OCI-LY1 (cell line): ENCODE data around the gene MSMP.

ENCODE experiments used
- H2AFZ ChIP-seq: fragments of 200-600 bp; sonication (generic), shearing (Covaris generic); 2 replicates; pipeline ENCODE4 v1.6.0; 2014; ENCODE audit warnings: antibody characterized with exemption, mild to moderate bottlenecking, low read length
- H3F3A ChIP-seq: fragments of 200-600 bp; sonication (generic), shearing (Covaris generic); 2 replicates; pipeline ENCODE4 v1.6.0; 2014; ENCODE audit warnings: mild to moderate bottlenecking, antibody characterized with exemption, low read length, moderate library complexity; ENCODE audit not compliant: insufficient read depth
- H3K27ac ChIP-seq: fragments of 200-600 bp; sonication (generic); 2 replicates; pipeline ENCODE4 v1.5.1; 2014; ENCODE audit warnings: low read length, mixed run types, mild to moderate bottlenecking, low read depth; ENCODE audit not compliant: poor library complexity, severe bottlenecking
- H3K27me3 ChIP-seq: fragments of 200-600 bp; sonication (generic); 2 replicates; pipeline ENCODE4 v1.6.0; 2014; ENCODE audit warnings: antibody characterized with exemption, mild to moderate bottlenecking, low read length, moderate library complexity; ENCODE audit not compliant: insufficient read depth
- H3K36me3 ChIP-seq: fragments of 200-600 bp; sonication (generic); 2 replicates; pipeline ENCODE4 v1.6.1; 2014; ENCODE audit warnings: mild to moderate bottlenecking, antibody characterized with exemption, low read length, moderate library complexity, mixed read lengths; ENCODE audit not compliant: insufficient read depth
- H3K4me1 ChIP-seq: fragments of 200-600 bp; sonication (generic); 2 replicates; pipeline ENCODE4 v1.5.1; 2014; ENCODE audit warnings: mild to moderate bottlenecking, low read length, moderate library complexity; ENCODE audit not compliant: insufficient read depth, severe bottlenecking
- H3K4me2 ChIP-seq: fragments of 200-600 bp; sonication (generic), shearing (Covaris generic); 2 replicates; pipeline ENCODE4 v1.6.1; 2014; ENCODE audit warnings: low read length
- H3K4me3 ChIP-seq: fragments of 200-600 bp; sonication (generic); 2 replicates; pipeline ENCODE4 v1.5.1; 2014; ENCODE audit warnings: low read length, low read depth, mild to moderate bottlenecking, mixed read lengths; ENCODE audit not compliant: poor library complexity, severe bottlenecking
- H3K79me2 ChIP-seq: fragments of 200-600 bp; shearing (Covaris generic); 2 replicates; pipeline ENCODE4 v1.6.1; 2016; ENCODE audit warnings: mixed run types, low read length, mixed read lengths; ENCODE audit not compliant: insufficient read depth
- H3K9ac ChIP-seq: fragments of 200-600 bp; sonication (generic), shearing (Covaris generic); 2 replicates; pipeline ENCODE4 v1.6.1; 2014; ENCODE audit warnings: mild to moderate bottlenecking, low read length, mixed read lengths
- H3K9me2 ChIP-seq: fragments of 200-600 bp; sonication (generic), shearing (Covaris generic); 2 replicates; pipeline ENCODE4 v1.6.1; 2014; ENCODE audit warnings: low read depth, mild to moderate bottlenecking, low read length, mixed read lengths
- H3K9me3 ChIP-seq: fragments of 200-600 bp; shearing (Covaris generic); 2 replicates; pipeline ENCODE4 v1.6.1; 2014; ENCODE audit warnings: low read length, mixed read lengths
- H4K20me1 ChIP-seq: fragments of 200-600 bp; sonication (generic), shearing (Covaris generic); 2 replicates; pipeline ENCODE4 v1.6.0; 2016; ENCODE audit warnings: mild to moderate bottlenecking, low read length; ENCODE audit not compliant: insufficient read depth
- CTCF ChIP-seq: fragments of 200-600 bp; sonication (generic), shearing (Covaris generic); IDR thresholded peaks from 2 replicates; pipeline ENCODE4 v1.5.1; 2017; ENCODE audit warnings: mild to moderate bottlenecking, antibody characterized with exemption, low read length, moderate library complexity, mixed read lengths
- EZH2 ChIP-seq: fragments of 200-600 bp; sonication (generic), shearing (Covaris generic); IDR thresholded peaks from 2 replicates; pipeline ENCODE4 v1.8.0; 2017; ENCODE audit warnings: borderline replicate concordance, mixed run types, mild to moderate bottlenecking, antibody characterized with exemption, low read length, moderate library complexity, mixed read lengths

Gene MSMP

DNA sequence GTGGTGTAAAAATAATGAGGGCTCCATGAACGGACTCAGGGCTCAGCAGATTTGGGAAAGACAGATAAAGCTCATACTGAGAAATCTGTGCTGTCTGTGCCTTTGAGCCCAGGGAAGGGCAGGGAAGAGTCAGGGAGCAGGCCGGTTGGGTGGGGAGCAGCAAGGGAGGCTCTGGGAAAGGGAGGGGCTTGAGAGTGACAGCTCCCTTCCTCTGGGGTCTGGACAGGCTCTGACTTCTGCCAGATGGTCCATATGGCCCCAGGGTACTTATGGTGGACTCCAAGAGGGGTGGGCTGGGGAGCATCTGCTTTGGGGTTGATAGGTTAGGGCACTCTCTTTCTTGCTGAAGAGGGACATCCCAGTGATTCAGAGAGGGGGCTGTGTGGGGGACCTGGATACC lies 39.4 kb upstream of the MSMP start:
- H3K4me1 ChIP-seq, result no peaks in the 10 kb centered on the region
- no peaks in the 10 kb centered on the region for H3K27me3 ChIP-seq
- no peak overlapping the region for H3K9ac ChIP-seq

DNA sequence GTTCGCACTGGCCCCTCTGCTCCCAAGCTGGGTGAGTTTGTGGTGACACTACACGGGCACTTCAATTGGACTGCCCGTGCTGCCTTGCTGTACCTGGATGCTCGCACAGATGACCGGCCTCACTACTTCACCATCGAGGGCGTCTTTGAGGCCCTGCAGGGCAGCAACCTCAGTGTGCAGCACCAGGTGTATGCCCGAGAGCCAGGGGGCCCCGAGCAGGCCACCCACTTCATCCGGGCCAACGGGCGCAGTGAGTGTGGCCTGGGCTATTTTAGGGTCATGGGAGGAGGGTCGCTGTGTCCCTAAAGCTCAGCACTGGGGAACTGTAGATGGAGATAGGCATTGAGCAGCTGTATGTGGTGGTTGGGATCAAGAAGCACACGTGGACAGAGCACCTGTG lies 38.8 kb upstream of the MSMP start:
- H3K9me3 ChIP-seq, result no peaks in the 10 kb centered on the region
- H2AFZ ChIP-seq, result no peak overlapping the region
- H3K9me2 ChIP-seq, result no peaks in the 10 kb centered on the region
- H3K27me3 ChIP-seq, result no peaks in the 10 kb centered on the region
- TF ChIP-seq CTCF (no peak), EZH2 (no peak)
- no peaks in the 10 kb centered on the region for H4K20me1 ChIP-seq
- no peaks in the 10 kb centered on the region for H3K79me2 ChIP-seq
- H3K36me3 ChIP-seq, result peaks cover 4% of the 10 kb centered on the region; the same call in 1 of the 2 replicates
- no peak overlapping the region for H3K4me2 ChIP-seq
- H3F3A ChIP-seq, result no peaks in the 10 kb centered on the region
- H3K4me3 ChIP-seq, result no peak overlapping the region
- H3K27ac ChIP-seq, result no peak overlapping the region
- no peak overlapping the region for H3K9ac ChIP-seq
- H3K4me1 ChIP-seq, result no peaks in the 10 kb centered on the region

More for the DNA sequence above, 39.4 kb upstream of the MSMP start:
- no peak overlapping the region for H2AFZ ChIP-seq
- no peaks in the 10 kb centered on the region for H3K9me3 ChIP-seq
- H3K79me2 ChIP-seq, result no peaks in the 10 kb centered on the region
- H3K4me2 ChIP-seq, result no peak overlapping the region
- H4K20me1 ChIP-seq, result no peaks in the 10 kb centered on the region
- TF ChIP-seq CTCF (no peak), EZH2 (no peak)
- H3K4me3 ChIP-seq, result no peak overlapping the region
- no peaks in the 10 kb centered on the region for H3K9me2 ChIP-seq
- peaks cover 4% of the 10 kb centered on the region; the same call in 1 of the 2 replicates for H3K36me3 ChIP-seq
- no peaks in the 10 kb centered on the region for H3F3A ChIP-seq
- no peak overlapping the region for H3K27ac ChIP-seq

DNA sequence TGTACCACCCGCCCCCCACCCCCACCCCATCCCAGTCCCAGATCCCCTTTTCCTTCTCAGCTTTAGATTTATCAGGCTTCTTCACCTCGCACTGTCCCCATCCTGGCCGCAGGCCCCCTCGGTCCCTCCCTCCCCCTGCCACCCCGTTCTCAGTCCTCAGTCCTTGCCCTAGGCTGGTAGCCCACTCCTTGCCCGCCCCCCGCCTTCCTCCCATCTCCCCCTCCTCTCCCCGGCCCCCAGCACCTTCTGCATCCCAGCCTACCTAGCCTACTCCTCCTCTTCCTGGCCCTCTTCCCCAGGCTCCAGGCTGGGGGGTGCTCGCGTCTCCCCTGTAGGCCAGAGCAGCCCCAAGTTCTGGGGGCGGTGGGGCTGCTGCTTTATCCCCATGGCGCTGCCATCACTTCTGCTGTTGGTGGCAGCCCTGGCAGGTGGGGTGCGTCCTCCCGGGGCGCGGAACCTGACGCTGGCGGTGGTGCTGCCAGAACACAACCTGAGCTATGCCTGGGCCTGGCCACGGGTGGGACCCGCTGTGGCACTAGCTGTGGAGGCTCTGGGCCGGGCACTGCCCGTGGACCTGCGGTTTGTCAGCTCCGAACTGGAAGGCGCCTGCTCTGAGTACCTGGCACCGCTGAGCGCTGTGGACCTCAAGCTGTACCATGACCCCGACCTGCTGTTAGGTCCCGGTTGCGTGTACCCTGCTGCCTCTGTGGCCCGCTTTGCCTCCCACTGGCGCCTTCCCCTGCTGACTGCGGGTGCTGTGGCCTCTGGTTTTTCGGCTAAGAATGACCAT lies 38.1 kb upstream of the MSMP start:
- Histone ChIP-seq H3K9ac (no peak overlapping the region), H3K36me3 (peaks cover 4% of the 10 kb centered on the region; the same call in 1 of the 2 replicates), H3K4me1 (no peaks in the 10 kb centered on the region), H3K27ac (no peak overlapping the region), H2AFZ (no peak overlapping the region), H3F3A (no peaks in the 10 kb centered on the region), H3K27me3 (no peaks in the 10 kb centered on the region), H4K20me1 (no peaks in the 10 kb centered on the region), H3K9me2 (no peaks in the 10 kb centered on the region), H3K4me2 (no peak overlapping the region), H3K4me3 (no peak overlapping the region), H3K79me2 (no peaks in the 10 kb centered on the region), H3K9me3 (no peaks in the 10 kb centered on the region)
- no peak for TF ChIP-seq EZH2
- no peak for TF ChIP-seq CTCF
